AG10803 (cell line): Measurements from ENCODE around the gene KCTD2.

Source experiments
- DNase-seq: peaks from one replicate; pipeline ENCODE4 v3.0.0; 2010; ENCODE audit warnings: low read depth
- H3K4me3 ChIP-seq: 2 replicates; pipeline ENCODE4 v1.5.1; 2011; ENCODE audit warnings: mild to moderate bottlenecking, low read length, control low read depth
- TF ChIP-seq, protein P1 (sequence below): conservative IDR thresholded peaks from 2 replicates; pipeline ENCODE4 v1.5.1; 2011; ENCODE audit warnings: mild to moderate bottlenecking, low read length, control low read depth, inconsistent platforms

The KCTD2 gene

DNA sequence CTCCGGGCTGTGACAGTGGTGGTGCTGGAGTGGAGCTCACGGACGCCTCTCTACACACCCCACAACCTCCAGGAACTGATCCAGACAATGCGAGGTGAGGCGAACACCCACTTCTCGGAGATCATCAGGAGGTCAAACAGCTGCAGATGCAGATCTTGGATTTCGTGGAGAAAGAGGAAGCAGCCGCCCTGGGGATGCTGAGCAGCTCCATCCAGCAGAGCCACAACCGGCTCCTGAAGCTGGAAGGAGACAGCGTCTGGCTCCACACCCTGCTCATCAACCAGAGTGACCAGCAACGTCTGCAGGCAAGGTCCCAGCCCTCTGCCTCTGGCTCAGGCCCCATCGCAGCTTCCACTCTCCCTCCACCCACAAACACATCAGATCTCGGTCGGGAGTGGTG lies 27.5 kb downstream of the KCTD2 start:
- TF ChIP-seq, protein P1, sequence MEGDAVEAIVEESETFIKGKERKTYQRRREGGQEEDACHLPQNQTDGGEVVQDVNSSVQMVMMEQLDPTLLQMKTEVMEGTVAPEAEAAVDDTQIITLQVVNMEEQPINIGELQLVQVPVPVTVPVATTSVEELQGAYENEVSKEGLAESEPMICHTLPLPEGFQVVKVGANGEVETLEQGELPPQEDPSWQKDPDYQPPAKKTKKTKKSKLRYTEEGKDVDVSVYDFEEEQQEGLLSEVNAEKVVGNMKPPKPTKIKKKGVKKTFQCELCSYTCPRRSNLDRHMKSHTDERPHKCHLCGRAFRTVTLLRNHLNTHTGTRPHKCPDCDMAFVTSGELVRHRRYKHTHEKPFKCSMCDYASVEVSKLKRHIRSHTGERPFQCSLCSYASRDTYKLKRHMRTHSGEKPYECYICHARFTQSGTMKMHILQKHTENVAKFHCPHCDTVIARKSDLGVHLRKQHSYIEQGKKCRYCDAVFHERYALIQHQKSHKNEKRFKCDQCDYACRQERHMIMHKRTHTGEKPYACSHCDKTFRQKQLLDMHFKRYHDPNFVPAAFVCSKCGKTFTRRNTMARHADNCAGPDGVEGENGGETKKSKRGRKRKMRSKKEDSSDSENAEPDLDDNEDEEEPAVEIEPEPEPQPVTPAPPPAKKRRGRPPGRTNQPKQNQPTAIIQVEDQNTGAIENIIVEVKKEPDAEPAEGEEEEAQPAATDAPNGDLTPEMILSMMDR = no peak
- H3K4me3 ChIP-seq = no peak overlapping the region
- DNase-seq = no peak

DNA sequence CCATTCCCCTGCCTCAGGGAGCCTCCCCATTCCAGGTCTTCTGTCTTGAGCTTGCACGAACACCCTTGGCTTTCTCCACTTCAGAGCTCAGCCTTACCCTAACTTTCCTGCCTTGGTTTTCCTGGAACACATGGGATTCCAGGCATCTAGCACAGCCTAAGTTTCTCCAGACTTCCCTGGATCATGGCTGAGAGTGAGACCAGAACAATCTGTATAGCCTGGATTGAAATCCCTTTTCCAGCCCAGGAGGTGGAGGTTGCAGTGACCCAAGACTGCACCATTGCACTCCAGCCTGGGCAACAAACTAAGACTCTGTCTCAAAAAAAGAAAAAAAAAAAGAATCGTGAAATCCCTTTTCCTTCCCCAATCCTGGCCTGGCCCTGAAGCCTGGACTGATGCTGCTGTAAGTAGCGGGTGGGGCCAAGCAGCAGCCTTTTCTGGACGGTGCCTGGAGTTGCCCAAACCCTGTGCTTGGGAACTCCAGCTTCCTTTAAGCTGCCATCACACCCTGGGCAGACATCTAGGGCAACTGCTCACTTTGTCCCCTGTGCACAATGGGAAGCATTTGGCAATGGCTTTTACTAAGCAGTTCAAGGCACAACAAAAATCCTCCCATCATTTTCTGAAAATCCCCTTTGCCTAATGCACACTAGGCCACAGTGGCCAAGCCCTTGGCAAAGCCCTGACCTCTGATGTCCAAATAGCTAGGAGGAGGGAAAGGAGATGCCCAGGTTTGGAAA lies 28.7 kb downstream of the KCTD2 start:
- TF ChIP-seq, protein P1 = no peak
- no peak overlapping the region for H3K4me3 ChIP-seq
- DNase-seq = no peak

DNA sequence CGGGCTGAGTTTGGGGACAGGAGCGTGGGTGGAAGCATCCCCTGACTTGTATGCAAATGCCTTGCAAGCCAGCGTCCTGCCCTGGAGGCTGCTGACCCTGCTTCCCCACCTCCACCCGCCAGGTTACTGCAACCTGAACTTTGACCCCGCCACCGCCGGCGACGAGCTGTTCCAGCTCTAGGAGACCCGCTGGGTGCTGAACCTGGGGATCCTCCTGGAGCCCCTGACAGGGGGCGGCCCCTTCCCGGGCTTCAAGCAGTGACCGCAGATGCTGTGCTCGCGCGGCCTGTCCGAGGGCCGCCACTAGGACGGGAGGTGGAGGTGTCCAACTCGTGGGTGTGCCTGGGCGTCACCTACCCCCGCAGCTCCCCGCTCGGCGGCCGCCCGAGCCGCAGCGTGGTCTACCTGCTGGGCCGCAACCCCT lies 30.1 kb downstream of the KCTD2 start:
- H3K4me3 ChIP-seq = no peak overlapping the region
- TF ChIP-seq, protein P1 = no peak
- no peak for DNase-seq

DNA sequence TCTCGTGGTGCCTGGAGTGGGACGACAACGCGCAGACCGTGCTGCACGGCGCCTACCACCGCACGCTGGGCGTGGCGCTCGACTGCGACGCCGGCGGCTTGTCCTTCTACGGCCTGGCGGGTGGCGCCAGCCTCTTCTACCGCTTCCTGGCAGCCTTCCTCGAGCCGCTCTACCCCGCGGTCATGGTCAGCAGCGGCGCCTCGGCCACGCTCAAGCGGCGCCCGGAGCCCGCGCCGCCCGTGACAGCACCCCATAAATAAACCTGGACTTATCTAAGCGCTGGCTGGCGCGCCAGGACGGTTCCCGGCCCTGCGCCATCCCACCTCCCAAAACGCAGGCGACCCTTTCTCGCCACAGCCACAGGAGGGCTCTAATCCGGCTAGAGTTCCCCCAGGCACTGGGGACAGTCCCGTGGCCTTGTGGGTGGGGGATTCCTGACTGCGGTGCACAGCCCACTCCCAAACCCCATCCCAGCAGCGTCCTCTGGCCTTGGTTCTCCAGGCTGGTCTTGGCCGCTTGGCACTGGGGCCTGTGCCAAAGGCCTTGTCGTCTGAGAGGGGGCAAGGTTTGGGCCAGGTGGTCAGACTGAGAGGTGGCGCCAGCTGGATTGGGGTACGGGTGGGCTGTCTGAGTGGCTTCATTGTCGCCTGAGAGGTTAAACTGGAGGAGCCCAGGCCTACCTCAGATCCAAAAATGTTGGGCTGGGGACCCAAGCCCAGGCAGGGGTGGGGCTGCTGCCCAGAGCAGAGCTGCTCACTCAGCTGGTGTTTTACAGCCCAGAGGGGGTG lies 30.7 kb downstream of the KCTD2 start:
- TF ChIP-seq, protein P1 = no peak
- DNase-seq = peak; percentile 38
- H3K4me3 ChIP-seq = no peak overlapping the region; the same call in 1 of the 2 replicates

DNA sequence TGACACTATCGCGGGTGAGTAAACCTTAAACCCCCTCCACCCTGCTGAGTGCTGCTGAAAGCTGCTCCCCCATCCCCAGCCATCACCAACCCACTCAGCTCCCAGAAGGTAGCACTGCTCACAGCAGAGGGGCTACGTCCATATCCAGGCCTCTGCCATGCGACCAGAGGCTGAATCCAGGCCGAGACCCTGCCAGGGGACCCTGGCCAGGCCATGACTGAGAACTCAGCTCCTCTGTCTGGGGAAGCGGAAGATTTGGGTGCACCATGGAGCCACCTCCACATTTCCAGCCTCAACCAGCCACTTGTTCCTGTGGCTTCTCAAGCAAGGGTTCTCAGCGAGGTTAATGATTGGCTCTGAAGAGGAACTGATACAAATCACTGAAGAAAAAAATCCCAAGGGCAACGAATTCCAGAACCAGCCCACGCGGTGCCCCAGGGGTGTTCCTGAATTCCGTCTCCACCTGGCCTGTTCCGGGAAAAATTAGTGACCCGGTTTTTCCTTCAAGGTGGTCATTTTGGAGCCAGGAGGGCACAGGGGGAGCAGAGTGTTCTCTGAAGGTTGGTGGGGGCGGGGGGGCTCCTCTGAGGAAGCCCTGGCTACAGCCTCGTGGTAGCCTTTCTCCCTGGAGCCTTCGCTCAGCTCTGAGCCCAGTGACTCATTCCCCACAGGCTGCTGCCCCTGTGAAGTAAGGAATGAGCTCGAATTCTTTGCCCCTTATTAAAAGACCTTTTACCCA lies 31.4 kb downstream of the KCTD2 start:
- DNase-seq = peak; percentile 79
- TF ChIP-seq, protein P1 = no peak
- no peak overlapping the region; the same call in 1 of the 2 replicates for H3K4me3 ChIP-seq

DNA sequence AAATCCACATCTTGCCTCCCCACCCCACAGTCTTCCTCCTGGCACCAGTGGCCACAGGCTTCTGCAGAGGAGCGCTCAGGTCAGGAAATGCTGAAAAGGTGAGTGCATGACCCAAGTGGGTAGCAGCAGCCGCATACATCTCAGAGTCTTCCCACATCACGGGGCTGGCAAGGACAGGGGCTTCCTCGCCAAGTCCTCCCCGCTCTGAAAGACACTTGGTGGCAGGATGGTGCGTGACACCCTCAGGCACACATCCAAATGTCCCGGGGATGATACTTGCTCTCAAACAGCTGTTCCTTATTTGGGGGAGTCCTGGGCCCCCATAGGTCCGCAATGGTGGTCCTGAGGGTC lies 32.0 kb downstream of the KCTD2 start:
- TF ChIP-seq, protein P1 = 0 out of 2 replicates have a peak, but pooled peaks have one; percentile 3
- DNase-seq = no peak
- no peak overlapping the region; the same call in 1 of the 2 replicates for H3K4me3 ChIP-seq
